22Rv1 (cell line): ENCODE results near the gene ZNF609.

Experiments
- CTCF ChIP-seq: fragments of 450-650 bp; IDR thresholded peaks from 2 replicates; pipeline ENCODE4 v1.5.1; 2017; ENCODE audit warnings: mild to moderate bottlenecking
- ZFX ChIP-seq: fragments of 450-650 bp; IDR thresholded peaks from 2 replicates; pipeline ENCODE4 v1.6.1; 2017; ENCODE audit warnings: antibody characterized with exemption, borderline replicate concordance

- TF ChIP-seq CTCF, result no peak
- TF ChIP-seq ZFX, result no peak
Observed at GRCh38 chr15:64618138-64618537, 157.8 kb downstream of the ZNF609 start.
